ENCODE measurements around the gene CLCN4.

The CLCN4 gene

DNA sequence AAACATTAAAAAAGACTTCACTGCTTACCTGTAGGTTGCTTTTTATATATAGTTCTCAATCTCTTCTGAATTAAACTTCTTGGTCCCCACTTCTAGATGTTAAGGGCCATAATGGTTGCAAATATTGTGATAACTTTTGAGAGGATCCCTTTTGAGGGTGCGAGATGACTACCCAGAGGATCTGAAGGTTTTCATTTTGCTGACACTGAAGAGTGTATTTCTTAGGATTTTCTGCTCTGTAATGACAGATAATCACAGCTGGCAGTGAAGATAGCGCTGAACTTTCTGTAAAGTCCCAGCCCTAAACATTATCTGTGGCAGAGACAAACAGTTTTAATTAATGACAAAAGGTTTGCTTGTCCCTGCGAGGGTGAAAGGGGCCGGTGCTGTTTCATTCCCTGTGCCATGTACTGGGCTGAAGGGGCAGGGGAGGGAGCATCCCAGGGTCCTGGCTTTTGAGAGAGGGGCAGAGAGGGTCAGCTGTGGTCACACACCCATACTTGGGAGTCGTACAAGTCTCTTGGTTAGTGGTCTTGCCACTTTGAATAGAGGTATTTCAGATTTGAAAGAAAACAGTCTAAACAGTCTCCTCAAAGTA, 22.2 kb downstream of the CLCN4 start:
- no peak for DNase-seq (ENCODE audit: insufficient read length, low spot score)
- TF ChIP-seq, protein P1, sequence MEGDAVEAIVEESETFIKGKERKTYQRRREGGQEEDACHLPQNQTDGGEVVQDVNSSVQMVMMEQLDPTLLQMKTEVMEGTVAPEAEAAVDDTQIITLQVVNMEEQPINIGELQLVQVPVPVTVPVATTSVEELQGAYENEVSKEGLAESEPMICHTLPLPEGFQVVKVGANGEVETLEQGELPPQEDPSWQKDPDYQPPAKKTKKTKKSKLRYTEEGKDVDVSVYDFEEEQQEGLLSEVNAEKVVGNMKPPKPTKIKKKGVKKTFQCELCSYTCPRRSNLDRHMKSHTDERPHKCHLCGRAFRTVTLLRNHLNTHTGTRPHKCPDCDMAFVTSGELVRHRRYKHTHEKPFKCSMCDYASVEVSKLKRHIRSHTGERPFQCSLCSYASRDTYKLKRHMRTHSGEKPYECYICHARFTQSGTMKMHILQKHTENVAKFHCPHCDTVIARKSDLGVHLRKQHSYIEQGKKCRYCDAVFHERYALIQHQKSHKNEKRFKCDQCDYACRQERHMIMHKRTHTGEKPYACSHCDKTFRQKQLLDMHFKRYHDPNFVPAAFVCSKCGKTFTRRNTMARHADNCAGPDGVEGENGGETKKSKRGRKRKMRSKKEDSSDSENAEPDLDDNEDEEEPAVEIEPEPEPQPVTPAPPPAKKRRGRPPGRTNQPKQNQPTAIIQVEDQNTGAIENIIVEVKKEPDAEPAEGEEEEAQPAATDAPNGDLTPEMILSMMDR (IDR thresholded peaks at IDR 0.05; ENCODE audit: insufficient read depth, missing control alignments) = no peak
- FAIRE-seq = no peak

DNA sequence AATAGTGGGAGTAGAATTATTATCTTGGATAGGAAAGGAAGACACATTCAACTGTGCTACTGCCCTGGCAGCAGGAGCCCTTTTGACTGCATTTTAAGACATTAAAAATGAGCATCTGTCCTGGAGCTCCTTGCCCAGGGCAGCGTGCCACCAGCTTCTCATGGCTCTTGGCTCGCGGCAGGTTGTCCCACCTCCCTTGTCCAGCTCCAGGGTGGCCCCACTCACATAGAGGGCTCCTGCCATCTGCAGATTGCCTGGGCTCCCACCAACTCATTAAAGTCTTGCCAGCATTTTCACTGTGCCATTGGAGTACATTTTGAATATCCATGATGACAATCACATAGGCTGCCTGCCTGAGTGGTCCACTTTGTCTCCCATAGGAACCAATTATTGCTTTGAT, 27.0 kb downstream of the CLCN4 start:
- no peak for FAIRE-seq
- TF ChIP-seq, protein P1 (IDR thresholded peaks at IDR 0.05; ENCODE audit: insufficient read depth, missing control alignments) = no peak

DNA sequence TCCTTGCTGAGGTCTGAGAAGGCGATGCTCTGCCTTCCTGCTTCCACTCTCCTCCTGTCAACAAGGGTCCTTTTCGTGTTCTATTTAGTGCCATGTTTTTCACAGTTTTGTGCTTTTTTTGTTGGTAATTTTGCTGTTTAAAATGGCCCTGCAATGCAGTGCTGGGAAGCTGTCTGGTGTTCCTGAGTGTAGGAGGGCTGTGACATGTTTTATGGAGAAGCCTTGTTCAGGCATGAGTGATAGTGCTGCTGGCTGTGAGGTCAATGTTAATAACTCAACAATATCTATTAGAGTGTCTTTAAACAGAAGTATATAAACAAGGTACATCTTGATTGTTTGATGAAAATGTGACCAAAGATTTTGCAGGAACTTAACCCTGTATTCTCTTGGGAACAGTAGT, 27.6 kb downstream of the CLCN4 start:
- FAIRE-seq (no peak), DNase-seq (ENCODE audit: insufficient read length, low spot score) (no peak)
- TF ChIP-seq, protein P1 (IDR thresholded peaks at IDR 0.05; ENCODE audit: insufficient read depth, missing control alignments) = no peak

More for the DNA sequence above, 27.0 kb downstream of the CLCN4 start:
- DNase-seq (ENCODE audit: insufficient read length, low spot score) = no peak

DNA sequence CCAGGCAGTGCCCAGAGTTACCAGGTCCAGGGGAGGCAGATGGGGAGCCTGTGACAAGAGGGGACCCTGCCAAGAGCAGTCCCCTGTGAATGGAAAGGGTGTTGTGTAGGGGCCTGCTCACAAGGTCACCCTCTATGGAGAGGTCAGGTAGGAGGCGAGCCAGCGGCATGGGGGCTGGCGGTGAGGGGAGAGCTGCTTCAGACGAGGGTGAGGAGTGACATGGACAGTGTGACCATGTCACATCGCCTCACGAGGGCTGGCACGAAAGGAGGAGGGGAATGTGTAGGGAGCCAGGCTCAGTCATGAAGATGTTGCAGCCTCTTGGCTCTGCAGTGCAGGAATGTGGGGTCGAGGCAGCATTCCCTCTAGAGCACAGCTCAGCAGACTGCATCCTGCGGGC, 29.6 kb downstream of the CLCN4 start:
- TF ChIP-seq, protein P1 (IDR thresholded peaks at IDR 0.05; ENCODE audit: insufficient read depth, missing control alignments) = no peak
- FAIRE-seq (no peak), DNase-seq (ENCODE audit: insufficient read length, low spot score) (no peak)

DNA sequence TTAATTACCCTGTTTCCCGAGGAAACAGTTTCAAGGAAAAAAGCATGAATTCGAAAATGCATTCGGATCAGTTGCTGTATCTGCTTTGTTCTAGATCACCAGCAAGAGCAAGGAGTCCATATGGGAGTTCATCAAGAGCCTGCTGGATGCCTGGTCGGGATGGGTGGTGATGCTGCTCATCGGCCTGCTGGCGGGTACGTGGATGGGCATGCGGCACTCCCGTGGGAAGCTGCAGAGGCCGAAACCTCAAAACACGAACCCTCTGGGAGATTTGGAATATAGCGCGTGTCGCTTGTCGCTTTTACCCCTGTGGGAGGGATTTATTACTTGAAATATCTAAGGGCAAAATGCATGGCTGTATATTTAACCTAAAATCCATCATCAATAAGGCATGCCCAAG, 30.6 kb downstream of the CLCN4 start:
- FAIRE-seq (no peak), DNase-seq (ENCODE audit: insufficient read length, low spot score) (no peak)
- TF ChIP-seq, protein P1 (IDR thresholded peaks at IDR 0.05; ENCODE audit: insufficient read depth, missing control alignments) = no peak

DNA sequence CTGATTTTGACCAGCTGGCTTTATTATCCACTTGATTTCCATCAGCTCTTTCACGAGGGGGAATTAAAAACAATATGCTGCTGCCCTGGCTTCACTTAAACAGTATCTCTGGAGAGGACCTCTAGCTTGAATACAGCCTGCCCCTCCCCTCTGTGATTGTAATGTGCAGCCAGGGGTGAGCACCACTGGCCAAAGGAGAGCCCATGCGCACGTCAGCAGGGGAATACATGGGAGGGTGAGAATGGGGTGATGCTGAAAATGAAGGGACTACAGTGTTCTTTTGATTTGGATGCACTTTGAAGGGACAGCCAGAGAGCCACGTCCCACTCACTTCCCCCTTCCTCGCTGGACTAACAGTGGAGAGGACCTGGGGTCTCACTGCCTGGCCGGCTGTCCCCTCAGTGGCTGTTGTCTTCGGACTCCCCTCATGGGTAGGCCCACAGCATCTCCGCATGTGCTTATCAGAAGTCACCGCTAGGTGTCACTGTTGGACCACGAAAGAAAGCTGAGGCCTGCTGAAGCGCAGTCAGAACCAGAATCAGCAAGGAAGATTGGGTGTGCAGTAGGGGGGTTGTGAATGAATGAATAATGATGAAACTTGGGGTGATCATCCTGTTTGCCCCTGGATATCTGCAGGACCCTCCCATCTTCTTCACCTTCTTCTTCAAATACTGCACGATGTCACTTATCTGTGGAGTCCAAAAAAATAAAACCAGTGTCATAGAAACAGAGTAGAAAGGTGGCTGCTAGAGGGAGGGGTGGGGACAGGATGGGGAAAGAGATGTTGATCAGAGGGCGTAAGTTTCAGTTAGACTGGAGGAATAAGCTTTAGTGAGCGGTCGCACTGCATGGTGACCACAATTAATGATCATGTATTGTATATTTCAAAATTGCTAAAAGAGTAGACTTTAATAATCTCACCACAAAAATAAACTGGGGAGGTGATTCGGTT, 32.8 kb downstream of the CLCN4 start:
- peak; percentile 68 for FAIRE-seq
- no peak for DNase-seq (ENCODE audit: insufficient read length, low spot score)
- TF ChIP-seq, protein P1 (IDR thresholded peaks at IDR 0.05; ENCODE audit: insufficient read depth, missing control alignments) = peak; percentile 68

DNA sequence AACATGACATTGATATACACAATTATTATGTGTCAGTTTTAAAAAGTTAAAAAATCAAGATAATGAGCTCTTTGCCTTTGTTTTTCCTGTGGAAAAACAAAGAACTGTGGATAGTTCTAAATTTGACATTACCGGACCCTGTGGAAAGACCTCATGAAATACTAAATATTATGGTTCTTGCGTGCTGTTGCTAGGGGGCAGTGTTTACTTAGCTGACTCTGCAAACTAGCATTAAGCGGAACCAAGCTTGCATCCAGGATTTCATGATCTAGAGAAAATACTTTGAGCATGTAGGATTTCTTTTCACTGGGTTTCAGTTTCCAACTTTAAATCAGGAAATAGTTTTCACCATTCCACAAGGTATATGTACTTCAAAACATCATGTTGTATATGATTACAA, 33.6 kb downstream of the CLCN4 start:
- FAIRE-seq (no peak), DNase-seq (ENCODE audit: insufficient read length, low spot score) (no peak)
- TF ChIP-seq, protein P1 (IDR thresholded peaks at IDR 0.05; ENCODE audit: insufficient read depth, missing control alignments) = peak; percentile 72

Data from D721Med (cell line).